Measurements from ENCODE around the gene PURB. TPM values are rescaled to one million over a fixed set of nuclear protein-coding genes. Genes with fewer than 3 reads are reported as not detected.
"Not testable (repeated sequence)": the region's sequence is repeated elsewhere in the genome, so short reads cannot be mapped to it uniquely, and the experiment has no call there.

PURB gene
- total RNA-seq, 2 experiments from 2014 or later, result 21.5 to 23.6 TPM

DNA sequence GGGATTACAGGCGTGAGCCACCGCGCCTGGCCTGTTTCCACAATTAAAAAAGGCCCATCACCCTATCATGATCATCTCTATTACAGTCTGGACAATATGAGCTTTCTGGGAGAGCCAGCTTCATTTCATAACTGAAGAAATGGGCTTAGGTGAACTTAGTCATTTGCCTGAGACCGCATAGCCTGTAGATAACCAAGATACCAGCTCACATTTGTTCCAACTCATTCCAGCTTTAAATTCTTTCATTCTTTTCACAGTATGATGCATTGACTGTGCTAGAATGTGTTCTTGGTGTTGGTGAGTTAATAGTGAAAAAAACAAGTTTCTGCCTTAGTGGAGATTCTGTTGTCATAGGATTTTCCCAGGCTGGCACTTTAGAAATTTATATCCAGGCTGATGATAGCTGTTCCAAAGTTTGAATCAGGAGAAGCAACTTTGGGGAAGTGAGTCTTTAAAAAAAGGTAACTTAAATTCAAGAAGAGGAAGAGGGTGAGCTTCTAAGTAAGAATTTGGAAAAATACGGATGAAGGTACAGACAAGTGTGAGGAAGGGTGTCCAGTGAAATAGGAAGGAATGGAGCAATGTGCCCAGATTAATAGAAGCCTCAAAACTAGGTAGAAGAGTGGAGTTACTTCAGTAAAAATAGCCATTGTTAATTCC, 35.3 kb downstream of the PURB start:
- H3K36me3 Mint-ChIP-seq, result peaks cover 11% of the 10 kb centered on the region
- ChIA-PET POLR2A (interaction anchor here (0.8 to 5.8 kb wide), 6 partner anchors 31 to 261 kb away, joined by 3 to 44 read pairs (median 10); partner anchors contain the start of genes PURB and TBRG4), CTCF (interaction anchor here (1.0 to 4.2 kb wide), 8 partner anchors 7 to 284 kb away, joined by 3 to 30 read pairs (median 6); partner anchors contain the start of gene PURB)
- H3K27ac Mint-ChIP-seq, result peak overlapping the region; percentile 67
- intact Hi-C loops (cut with micrococcal nuclease), result loop anchor here (2.0 to 5.0 kb wide), 3 partner anchors 99 to 358 kb away; partner anchors contain the start of genes NUDCD3 and TBRG4
- H3K27me3 Mint-ChIP-seq, result peaks cover 2% of the 10 kb centered on the region
- H3K4me1 Mint-ChIP-seq (ENCODE audit: low read depth), result peaks cover 36% of the 10 kb centered on the region
- no peaks in the 10 kb centered on the region for H3K9me3 Mint-ChIP-seq
- no peak for DNase-seq
- H3K4me3 Mint-ChIP-seq, result peak overlapping the region; percentile 93

- ChIA-PET CTCF (interaction anchor here (1.0 to 4.2 kb wide), 9 partner anchors 8 to 284 kb away, joined by 3 to 30 read pairs (median 5); partner anchors contain the start of gene PURB), POLR2A (interaction anchor here (0.8 to 5.8 kb wide), 11 partner anchors 8 to 268 kb away, joined by 3 to 44 read pairs (median 9); partner anchors contain the start of genes PURB, TBRG4 and TMED4)
- H3K27ac Mint-ChIP-seq, result peak overlapping the region; percentile 100
- peak overlapping the region; percentile 93 for H3K4me3 Mint-ChIP-seq
- no peak for DNase-seq
- peaks cover 11% of the 10 kb centered on the region for H3K36me3 Mint-ChIP-seq
- intact Hi-C loops (cut with micrococcal nuclease), result loop anchor here (2.0 to 5.0 kb wide), 3 partner anchors 99 to 357 kb away; partner anchors contain the start of genes NUDCD3 and TBRG4
- H3K4me1 Mint-ChIP-seq (ENCODE audit: low read depth), result peaks cover 38% of the 10 kb centered on the region
- H3K9me3 Mint-ChIP-seq, result no peaks in the 10 kb centered on the region
- peaks cover 2% of the 10 kb centered on the region for H3K27me3 Mint-ChIP-seq
Observed at GRCh38 chr7:44849259-44849884, 36.0 kb downstream of the PURB start.

- DNase-seq, result peak; percentile 100
- H3K4me1 Mint-ChIP-seq (ENCODE audit: low read depth), result peaks cover 37% of the 10 kb centered on the region
- peak within 1 kb of the TSS; percentile 100 for H3K27ac Mint-ChIP-seq
- intact Hi-C loops (cut with micrococcal nuclease), result loop anchor here (1.0 to 5.0 kb wide), 14 partner anchors 9 to 356 kb away; partner anchors contain the start of genes NUDCD3, OGDH, PPIA and PURB
- H3K4me3 Mint-ChIP-seq, result peak within 1 kb of the TSS; percentile 93
- peaks cover 2% of the 10 kb centered on the region for H3K27me3 Mint-ChIP-seq
- no peaks in the 10 kb centered on the region for H3K9me3 Mint-ChIP-seq
- ChIA-PET POLR2A (interaction anchor here (0.7 to 5.8 kb wide), 22 partner anchors 9 to 336 kb away, joined by 3 to 44 read pairs (median 8); partner anchors contain the start of genes CCM2, MYO1G, OGDH and PURB), CTCF (interaction anchor here (0.7 to 4.2 kb wide), 16 partner anchors 9 to 283 kb away, joined by 3 to 30 read pairs (median 6); partner anchors contain the start of genes DDX56, PURB and TMED4)
- H3K36me3 Mint-ChIP-seq, result peaks cover 13% of the 10 kb centered on the region
Observed at GRCh38 chr7:44847920-44848634, 37.3 kb downstream of the PURB start, which contains the start of gene H2AZ2. H2AZ2 (minus strand) TSS chr7:44848087; CDS start chr7:44847971, 116 bp downstream.

DNA sequence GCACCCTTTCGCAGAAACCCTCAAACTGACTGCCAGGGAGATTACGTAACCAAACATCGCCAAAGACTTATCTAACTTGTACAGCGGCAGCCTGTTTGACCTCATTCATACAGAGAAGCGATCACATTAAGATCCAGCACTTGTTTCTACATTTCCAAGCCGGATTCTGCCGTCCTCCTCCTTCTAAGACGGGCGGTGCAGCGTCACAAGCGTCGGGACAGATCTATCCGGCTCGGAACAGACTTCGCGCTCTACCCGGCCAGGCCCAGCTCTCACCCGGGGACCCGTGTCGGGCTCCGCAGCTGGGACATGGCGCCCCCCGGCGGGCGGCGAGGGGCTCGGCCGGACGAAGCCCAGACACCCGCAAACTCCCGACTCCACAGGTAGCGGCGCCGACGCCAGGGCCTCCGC, 37.8 kb downstream of the PURB start:
- DNase-seq, result peak; percentile 91
- H3K4me3 Mint-ChIP-seq, result peak overlapping the region; percentile 93
- intact Hi-C loops (cut with micrococcal nuclease), result loop anchor here (1.0 to 5.0 kb wide), 3 partner anchors 241 to 355 kb away; partner anchors contain the start of genes NUDCD3 and OGDH
- peak overlapping the region; percentile 95 for H3K27ac Mint-ChIP-seq
- H3K27me3 Mint-ChIP-seq, result peaks cover 2% of the 10 kb centered on the region
- no peaks in the 10 kb centered on the region for H3K9me3 Mint-ChIP-seq
- peaks cover 15% of the 10 kb centered on the region for H3K36me3 Mint-ChIP-seq
- peaks cover 37% of the 10 kb centered on the region for H3K4me1 Mint-ChIP-seq (ENCODE audit: low read depth)
- ChIA-PET POLR2A (interaction anchor here (0.7 to 5.8 kb wide), 22 partner anchors 9 to 336 kb away, joined by 3 to 44 read pairs (median 6); partner anchors contain the start of genes CCM2, MYO1G, OGDH and PURB), CTCF (interaction anchor here (0.6 to 4.2 kb wide), 17 partner anchors 10 to 282 kb away, joined by 3 to 30 read pairs (median 5); partner anchors contain the start of genes DDX56, PURB and TMED4)

GRCh38 chr7:44846816-44847508, 38.4 kb downstream of the PURB start:
- CTCF ChIA-PET, result interaction anchor here (0.6 to 4.2 kb wide), 22 partner anchors 10 to 282 kb away, joined by 3 to 30 read pairs (median 6); partner anchors contain the start of genes DDX56, PURB and TMED4
- H3K4me3 Mint-ChIP-seq, result peak overlapping the region; percentile 93
- peak overlapping the region; percentile 95 for H3K27ac Mint-ChIP-seq
- no peaks in the 10 kb centered on the region for H3K9me3 Mint-ChIP-seq
- intact Hi-C loops (cut with micrococcal nuclease), result loop anchor here (1.0 to 5.0 kb wide), 3 partner anchors 241 to 355 kb away; partner anchors contain the start of genes NUDCD3 and OGDH
- peaks cover 40% of the 10 kb centered on the region for H3K4me1 Mint-ChIP-seq (ENCODE audit: low read depth)
- H3K36me3 Mint-ChIP-seq, result peaks cover 17% of the 10 kb centered on the region
- no peak for DNase-seq
- peaks cover 2% of the 10 kb centered on the region for H3K27me3 Mint-ChIP-seq
- POLR2A ChIA-PET, result interaction anchor here (0.7 to 5.8 kb wide), 19 partner anchors 10 to 281 kb away, joined by 3 to 44 read pairs (median 6); partner anchors contain the start of genes OGDH, PURB and TMED4

DNA sequence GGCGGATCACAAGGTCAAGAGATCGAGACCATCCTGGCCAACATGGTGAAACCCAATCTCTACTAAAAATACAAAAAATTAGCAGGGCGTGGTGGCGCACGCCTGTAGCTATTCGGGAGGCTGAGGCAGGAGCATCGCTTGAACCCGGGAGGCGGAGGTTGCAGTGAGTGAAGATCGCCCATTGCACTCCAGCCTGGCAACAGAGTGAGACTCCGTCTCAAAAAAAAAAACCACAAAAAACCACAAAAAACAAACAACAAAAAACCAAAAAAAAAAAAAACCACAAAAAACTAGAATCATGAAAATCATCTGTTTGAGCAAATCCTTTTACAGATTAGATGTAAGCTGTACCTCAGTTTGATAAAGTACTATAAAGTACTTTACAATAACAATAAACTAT, 38.9 kb downstream of the PURB start:
- intact Hi-C loops (cut with micrococcal nuclease), result loop anchor here (5.0 kb wide), 1 partner anchor 354 kb away; the partner anchor contains the start of gene NUDCD3
- H3K27me3 Mint-ChIP-seq, H3K9me3 Mint-ChIP-seq: not testable (repeated sequence)
- H3K4me1 Mint-ChIP-seq (ENCODE audit: low read depth), result peaks cover 40% of the 10 kb centered on the region
- DNase-seq, result peak; percentile 32
- peak overlapping the region; percentile 93 for H3K4me3 Mint-ChIP-seq
- H3K36me3 Mint-ChIP-seq, result peaks cover 21% of the 10 kb centered on the region
- ChIA-PET POLR2A (interaction anchor here (0.7 to 5.8 kb wide), 11 partner anchors 11 to 265 kb away, joined by 3 to 44 read pairs (median 5); partner anchors contain the start of genes OGDH, PURB and TMED4), CTCF (interaction anchor here (0.6 to 4.2 kb wide), 20 partner anchors 10 to 375 kb away, joined by 3 to 30 read pairs (median 4); partner anchors contain the start of genes PURB and TMED4)
- peak overlapping the region; percentile 95 for H3K27ac Mint-ChIP-seq

DNA sequence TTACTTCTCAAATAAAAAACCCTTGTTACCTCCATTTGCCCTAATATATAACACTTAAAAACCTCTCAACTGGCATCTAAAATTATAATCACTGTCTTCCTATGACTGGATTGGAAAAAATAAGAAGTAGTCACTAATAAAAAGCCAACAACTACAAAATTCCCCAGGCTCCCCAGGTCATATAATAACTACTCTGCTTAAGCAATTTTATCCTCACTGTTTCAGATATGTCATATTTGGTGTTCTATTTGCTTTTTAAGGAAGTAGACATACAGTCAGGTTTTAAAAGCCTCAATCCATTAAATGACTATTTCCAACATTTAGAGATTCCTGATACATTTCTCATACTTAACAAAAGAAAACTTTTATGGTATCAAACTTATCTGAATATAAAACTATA, 39.9 kb downstream of the PURB start:
- CTCF ChIA-PET, result interaction anchor here (0.6 to 4.2 kb wide), 10 partner anchors 9 to 374 kb away, joined by 3 to 30 read pairs (median 4); partner anchors contain the start of gene PURB
- no peak for DNase-seq
- Mint-ChIP-seq H3K27ac (no peak overlapping the region), H3K27me3 (peaks cover 2% of the 10 kb centered on the region), H3K9me3 (no peaks in the 10 kb centered on the region), H3K4me1 (ENCODE audit: low read depth) (peaks cover 39% of the 10 kb centered on the region), H3K36me3 (peaks cover 24% of the 10 kb centered on the region), H3K4me3 (peak overlapping the region; percentile 93)
- POLR2A ChIA-PET, result interaction anchor here (2.5 to 5.8 kb wide), 2 partner anchors 40 to 48 kb away, joined by 17 to 44 read pairs; partner anchors contain the start of gene PURB
- intact Hi-C loops (cut with micrococcal nuclease), result loop anchor here (5.0 kb wide), 1 partner anchor 353 kb away; the partner anchor contains the start of gene NUDCD3

- H3K27me3 Mint-ChIP-seq; H3K4me3 Mint-ChIP-seq; H3K27ac Mint-ChIP-seq; H3K9me3 Mint-ChIP-seq; DNase-seq; POLR2A ChIA-PET; intact Hi-C loops (cut with micrococcal nuclease): not testable (repeated sequence)
- Mint-ChIP-seq H3K36me3 (peaks cover 25% of the 10 kb centered on the region), H3K4me1 (ENCODE audit: low read depth) (peaks cover 29% of the 10 kb centered on the region)
- CTCF ChIA-PET, result interaction anchor here (0.6 to 1.3 kb wide), 3 partner anchors 190 to 293 kb away, joined by 3 read pairs; no protein-coding TSS in a partner anchor
Observed at GRCh38 chr7:44843440-44843839, 41.9 kb downstream of the PURB start.

- H3K4me3 Mint-ChIP-seq; POLR2A ChIA-PET; H3K9me3 Mint-ChIP-seq; intact Hi-C loops (cut with micrococcal nuclease); H3K27ac Mint-ChIP-seq; H3K27me3 Mint-ChIP-seq; DNase-seq: not testable (repeated sequence)
- CTCF ChIA-PET, result interaction anchor here (1.3 kb wide), 1 partner anchor 294 kb away, joined by 3 read pairs; no protein-coding TSS in a partner anchor
- Mint-ChIP-seq H3K4me1 (ENCODE audit: low read depth) (peaks cover 29% of the 10 kb centered on the region), H3K36me3 (peaks cover 26% of the 10 kb centered on the region)
Observed at GRCh38 chr7:44842675-44843074, 42.7 kb downstream of the PURB start.

- Mint-ChIP-seq H3K4me1 (ENCODE audit: low read depth) (peaks cover 8% of the 10 kb centered on the region), H3K4me3 (no peak overlapping the region), H3K27ac (no peak overlapping the region), H3K27me3 (no peaks in the 10 kb centered on the region), H3K36me3 (peaks cover 34% of the 10 kb centered on the region), H3K9me3 (no peaks in the 10 kb centered on the region)
- DNase-seq, result no peak
- POLR2A ChIA-PET, result no interaction called here
- intact Hi-C loops (cut with micrococcal nuclease), result no loop called here
- CTCF ChIA-PET, result interaction anchor here (1.2 kb wide), 1 partner anchor 21 kb away, joined by 5 read pairs; no protein-coding TSS in a partner anchor
Observed at GRCh38 chr7:44838751-44839150, 46.6 kb downstream of the PURB start.
